Tongue (tissue), 2 donors: Measurements from ENCODE around the gene SLC38A10. TPM values are rescaled to one million over a fixed set of nuclear protein-coding genes. Genes with fewer than 3 reads are reported as not detected.
A peak's percentile ranks its signal among the peaks of the same experiment; 100 is the strongest.

ENCODE experiments used
- DNase-seq: peaks from one replicate; pipeline ENCODE4 v3.0.0-alpha.2; 2015
- total RNA-seq: library from RNA; depleted of rRNA; stranded (reverse); fragments of >200 nt; gene quantifications from one replicate; pipeline ENCODE4 v1.2.3, GENCODE V29; 2014

The SLC38A10 gene
- total RNA-seq, 1 donor from 2014 or later = 52.7 TPM

- peak; percentile 69 for DNase-seq
Measured at GRCh38 chr17:81241648-81242420, 53.3 kb downstream of the SLC38A10 start.

GRCh38 chr17:81241203-81241602 is 53.9 kb downstream of the SLC38A10 start:
- DNase-seq = no peak

GRCh38 chr17:81240761-81241160 is 54.3 kb downstream of the SLC38A10 start:
- DNase-seq = no peak

GRCh38 chr17:81239714-81240555 is 55.2 kb downstream of the SLC38A10 start:
- peak; percentile 22 for DNase-seq

GRCh38 chr17:81238815-81239713 is 56.0 kb downstream of the SLC38A10 start, which contains the start of the genes NDUFAF8 and TEPSIN:
TSS of gene NDUFAF8 (plus strand) at chr17:81239318. CDS start at chr17:81239364, 46 bp downstream.
TSS of gene TEPSIN (minus strand) at chr17:81239055. CDS start at chr17:81239033, 22 bp downstream.
- peak; percentile 100 for DNase-seq

GRCh38 chr17:81238490-81238814 is 56.7 kb downstream of the SLC38A10 start:
- no peak for DNase-seq

GRCh38 chr17:81237591-81238489 is 57.3 kb downstream of the SLC38A10 start:
- DNase-seq = no peak

GRCh38 chr17:81236784-81237183 is 58.3 kb downstream of the SLC38A10 start:
- DNase-seq = no peak

- no peak for DNase-seq
Measured at GRCh38 chr17:81235822-81236740, 59.0 kb downstream of the SLC38A10 start.

GRCh38 chr17:81234940-81235821 is 59.9 kb downstream of the SLC38A10 start:
- no peak for DNase-seq

- no peak for DNase-seq
Measured at GRCh38 chr17:81234506-81234855, 60.6 kb downstream of the SLC38A10 start.

- no peak for DNase-seq
Measured at GRCh38 chr17:81233811-81234505, 61.1 kb downstream of the SLC38A10 start.

GRCh38 chr17:81233316-81233715 is 61.8 kb downstream of the SLC38A10 start:
- no peak for DNase-seq

- DNase-seq = no peak
Measured at GRCh38 chr17:81232616-81233241, 62.4 kb downstream of the SLC38A10 start.

GRCh38 chr17:81231766-81232581 is 63.1 kb downstream of the SLC38A10 start:
- DNase-seq = no peak

GRCh38 chr17:81231121-81231645 is 63.9 kb downstream of the SLC38A10 start:
- DNase-seq = no peak
